Ramos (cell line): ENCODE data around the gene MARCHF4.

Experiments
- in situ Hi-C: fragments of 300-500 bp; cut with MboI; formaldehyde crosslinking; loops from one replicate; pipeline ENCODE4 v1.14.3; 2022; ENCODE audit warnings: low sequenced_read_pairs; ENCODE audit not compliant: unreplicated experiment

MARCHF4 gene, protein sequence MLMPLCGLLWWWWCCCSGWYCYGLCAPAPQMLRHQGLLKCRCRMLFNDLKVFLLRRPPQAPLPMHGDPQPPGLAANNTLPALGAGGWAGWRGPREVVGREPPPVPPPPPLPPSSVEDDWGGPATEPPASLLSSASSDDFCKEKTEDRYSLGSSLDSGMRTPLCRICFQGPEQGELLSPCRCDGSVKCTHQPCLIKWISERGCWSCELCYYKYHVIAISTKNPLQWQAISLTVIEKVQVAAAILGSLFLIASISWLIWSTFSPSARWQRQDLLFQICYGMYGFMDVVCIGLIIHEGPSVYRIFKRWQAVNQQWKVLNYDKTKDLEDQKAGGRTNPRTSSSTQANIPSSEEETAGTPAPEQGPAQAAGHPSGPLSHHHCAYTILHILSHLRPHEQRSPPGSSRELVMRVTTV

DNA sequence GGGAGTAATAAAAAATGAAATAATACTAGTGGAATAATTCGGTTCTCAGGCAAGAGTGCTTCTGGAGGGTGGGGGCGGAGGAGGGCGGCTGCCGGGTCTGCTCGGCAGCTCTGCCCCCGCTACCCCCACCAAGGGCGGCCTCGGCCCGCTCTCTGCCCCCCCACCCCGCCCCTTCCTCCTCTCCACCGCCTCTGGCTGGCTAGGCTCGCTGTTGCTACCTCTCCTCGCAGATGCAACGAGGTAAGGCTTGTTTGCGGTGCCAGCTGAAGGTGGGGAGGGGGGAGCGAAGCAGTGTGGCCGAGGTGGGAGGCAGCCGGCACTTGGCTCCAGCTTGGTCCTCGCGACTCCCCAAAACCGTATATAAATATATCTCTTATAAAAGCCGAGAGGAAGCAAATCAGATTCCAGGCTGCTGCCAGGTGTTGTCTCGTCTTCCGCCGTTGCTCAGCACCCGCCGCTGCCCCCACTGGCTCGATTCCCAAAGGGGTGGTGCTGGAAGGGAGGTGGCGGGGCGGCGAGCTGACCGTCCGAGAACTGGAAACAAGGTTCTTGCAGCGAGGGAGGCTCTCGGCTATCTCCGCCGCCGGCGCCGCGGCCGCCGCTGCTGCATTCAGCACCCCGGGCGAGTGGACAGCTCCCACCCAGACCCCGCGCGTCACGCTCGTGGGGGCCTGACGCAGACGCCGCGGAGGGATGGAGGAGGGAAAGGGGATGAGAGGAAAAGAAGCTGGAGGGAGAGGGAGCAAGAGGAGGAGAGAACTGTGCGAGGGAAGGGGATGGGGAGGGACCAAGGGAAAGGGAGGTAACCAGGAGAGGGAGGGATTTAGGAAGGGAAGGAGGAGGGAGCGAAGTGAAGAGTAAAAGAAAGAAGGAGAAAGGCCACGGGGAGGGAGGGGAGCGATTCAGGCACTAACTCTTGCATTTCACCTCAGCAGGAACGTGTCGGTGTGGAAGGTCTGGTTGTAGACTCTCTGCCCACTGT, at the start of gene MARCHF4:
Gene MARCHF4 (minus strand): TSS at position 763 of the 982 bp plus-strand sequence. CDS start 2,223 bp downstream, outside the sequence.
- in situ Hi-C loops, result no loop called here

DNA sequence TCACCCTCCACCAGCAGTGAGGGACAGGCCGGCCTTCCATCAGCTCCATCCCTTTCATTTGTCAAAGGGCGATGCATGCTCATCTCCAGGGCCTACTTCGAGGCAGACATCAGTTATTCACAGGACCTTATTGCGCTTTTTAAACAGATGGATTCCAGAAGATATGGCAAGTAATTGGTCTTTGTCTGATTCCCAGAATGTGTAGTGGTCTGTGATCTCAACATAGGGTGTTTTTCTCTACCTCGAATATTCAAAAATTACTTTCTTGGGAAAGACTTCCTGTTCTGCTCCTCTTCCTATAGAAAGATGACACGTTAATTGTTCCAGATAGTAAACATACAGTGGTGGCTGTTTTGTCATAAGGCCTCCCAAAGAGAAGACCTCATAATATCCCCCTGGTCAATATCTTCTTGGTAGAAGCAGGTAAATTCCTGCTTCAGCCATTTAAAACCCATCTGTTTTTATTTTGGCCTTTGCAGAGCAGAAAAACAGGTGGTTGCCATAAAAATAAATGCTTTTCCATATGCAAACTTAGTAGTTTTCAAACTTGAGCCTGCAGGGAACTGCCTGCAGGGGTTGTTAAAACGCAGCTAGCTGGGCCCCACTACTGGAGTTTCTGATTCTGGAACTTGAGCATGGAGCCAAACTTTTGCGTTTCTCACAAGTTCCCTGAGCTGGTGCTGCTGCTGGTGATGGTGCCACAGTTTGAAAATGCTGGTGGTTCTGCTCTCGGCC, 48.3 kb upstream of the MARCHF4 start:
- in situ Hi-C loops, result no loop called here

DNA sequence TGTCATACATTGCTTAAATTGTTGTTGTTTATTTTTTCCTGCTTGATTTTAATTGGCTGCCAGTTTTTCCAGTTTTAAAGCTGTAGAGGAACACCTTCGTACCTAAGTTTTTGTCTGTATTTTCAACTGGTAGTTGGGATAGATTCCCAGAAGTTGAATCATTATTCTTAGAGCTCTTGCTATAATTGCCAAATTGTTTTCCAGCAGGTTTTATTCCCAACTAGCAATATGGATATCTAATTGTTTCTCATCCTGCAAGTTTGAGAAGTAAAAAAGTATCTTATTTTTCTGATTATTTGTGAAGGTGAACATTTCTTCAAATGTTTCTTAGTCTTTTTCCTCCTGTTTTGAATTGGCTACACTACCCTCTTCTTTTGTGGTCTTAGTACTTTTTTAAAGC, 46.7 kb upstream of the MARCHF4 start:
- in situ Hi-C loops, result no loop called here

DNA sequence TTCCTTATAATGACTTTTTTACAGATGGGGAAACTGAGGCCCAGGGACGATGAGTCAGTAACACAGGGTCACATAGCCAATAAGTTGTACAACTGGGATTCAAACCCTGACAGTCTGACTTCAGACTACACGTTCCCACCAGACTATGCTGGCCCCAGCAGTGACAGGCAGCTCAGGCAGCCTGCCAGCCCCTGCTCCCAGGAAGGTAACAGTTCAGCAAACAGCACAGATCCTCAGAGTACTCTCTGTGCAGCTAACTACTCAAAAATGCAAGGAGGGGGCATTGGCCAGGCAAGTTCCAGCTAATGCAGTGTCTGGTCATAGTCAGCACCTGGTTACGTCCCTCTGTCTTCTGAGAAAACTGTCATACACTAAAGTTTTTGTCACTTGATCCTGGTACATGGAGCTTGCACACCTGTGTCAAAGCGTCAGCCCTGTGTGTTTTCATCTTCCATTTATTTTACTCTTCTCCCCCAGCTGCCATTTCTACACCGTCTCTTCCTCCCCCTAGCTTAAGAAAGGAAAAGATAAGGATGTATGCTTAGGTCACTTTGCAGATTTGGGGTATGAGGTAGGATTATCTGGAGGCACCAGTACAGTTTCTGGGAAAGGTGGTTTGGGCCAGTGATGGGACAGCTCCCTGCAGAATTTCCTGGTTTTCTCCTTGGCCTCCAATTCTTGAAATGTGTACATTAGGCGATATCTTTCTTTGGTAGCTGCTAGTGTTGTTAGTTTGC, 44.5 kb upstream of the MARCHF4 start:
- in situ Hi-C loops, result no loop called here

DNA sequence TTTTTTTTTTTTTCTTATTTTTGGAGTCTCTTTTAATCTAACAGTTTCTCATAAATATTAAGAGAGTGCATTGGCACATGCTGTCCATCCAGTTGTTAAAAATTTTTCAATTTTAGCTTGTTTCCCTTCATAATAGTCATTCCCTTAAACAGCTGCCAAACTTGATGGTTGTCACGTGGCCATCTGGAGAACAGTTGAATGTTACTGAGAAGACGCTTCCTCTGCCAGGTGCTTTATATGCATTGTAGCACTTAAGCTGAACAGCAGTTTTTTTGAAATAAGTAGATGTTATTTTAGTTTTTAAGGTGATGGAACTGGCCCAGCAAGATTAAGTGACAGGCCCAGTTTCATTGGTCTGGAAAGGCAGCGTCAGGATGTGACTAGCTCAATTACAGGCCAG, 43.3 kb upstream of the MARCHF4 start:
- in situ Hi-C loops, result no loop called here

DNA sequence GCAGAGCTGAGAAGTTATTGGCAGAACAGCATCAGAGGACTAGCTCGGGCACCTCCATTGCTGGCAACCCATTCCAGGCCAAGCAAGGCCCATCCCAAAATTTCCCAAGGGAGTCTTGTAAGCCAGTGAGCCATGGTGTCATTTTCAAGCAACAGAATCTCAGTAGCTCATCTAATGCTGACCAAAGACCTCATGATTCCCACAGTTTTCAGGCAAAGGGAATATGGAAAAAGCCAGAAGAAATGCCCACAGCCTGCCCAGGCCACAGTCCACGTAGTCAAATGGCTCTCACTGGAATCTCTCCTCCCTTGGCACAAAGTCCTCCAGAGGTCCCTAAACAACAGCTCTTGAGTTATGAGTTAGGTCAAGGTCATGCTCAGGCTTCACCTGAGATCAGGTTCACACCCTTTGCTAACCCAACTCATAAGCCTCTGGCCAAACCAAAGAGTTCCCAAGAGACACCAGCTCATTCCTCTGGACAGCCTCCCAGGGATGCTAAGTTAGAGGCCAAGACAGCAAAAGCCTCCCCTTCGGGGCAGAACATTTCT, 42.6 kb upstream of the MARCHF4 start:
- in situ Hi-C loops, result no loop called here

DNA sequence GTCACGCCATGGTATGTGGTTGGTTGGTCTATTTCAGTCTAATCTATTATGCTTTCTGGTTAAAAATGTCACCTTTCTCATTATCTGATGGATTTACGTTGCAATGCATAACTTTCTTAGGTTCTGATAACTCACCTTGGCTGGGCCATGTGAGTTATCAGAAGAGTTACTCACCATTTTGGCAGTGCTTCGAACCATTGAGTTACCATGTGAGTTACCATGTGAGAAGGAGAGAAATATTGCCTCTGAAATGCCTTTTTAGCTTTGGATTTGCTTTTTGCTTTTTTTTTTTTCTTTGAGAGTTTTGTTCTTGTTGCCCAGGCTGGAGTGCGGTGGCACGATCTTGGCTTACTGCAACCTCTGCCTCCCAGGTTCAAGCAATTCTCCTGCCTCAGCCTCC, 41.6 kb upstream of the MARCHF4 start:
- in situ Hi-C loops, result no loop called here

DNA sequence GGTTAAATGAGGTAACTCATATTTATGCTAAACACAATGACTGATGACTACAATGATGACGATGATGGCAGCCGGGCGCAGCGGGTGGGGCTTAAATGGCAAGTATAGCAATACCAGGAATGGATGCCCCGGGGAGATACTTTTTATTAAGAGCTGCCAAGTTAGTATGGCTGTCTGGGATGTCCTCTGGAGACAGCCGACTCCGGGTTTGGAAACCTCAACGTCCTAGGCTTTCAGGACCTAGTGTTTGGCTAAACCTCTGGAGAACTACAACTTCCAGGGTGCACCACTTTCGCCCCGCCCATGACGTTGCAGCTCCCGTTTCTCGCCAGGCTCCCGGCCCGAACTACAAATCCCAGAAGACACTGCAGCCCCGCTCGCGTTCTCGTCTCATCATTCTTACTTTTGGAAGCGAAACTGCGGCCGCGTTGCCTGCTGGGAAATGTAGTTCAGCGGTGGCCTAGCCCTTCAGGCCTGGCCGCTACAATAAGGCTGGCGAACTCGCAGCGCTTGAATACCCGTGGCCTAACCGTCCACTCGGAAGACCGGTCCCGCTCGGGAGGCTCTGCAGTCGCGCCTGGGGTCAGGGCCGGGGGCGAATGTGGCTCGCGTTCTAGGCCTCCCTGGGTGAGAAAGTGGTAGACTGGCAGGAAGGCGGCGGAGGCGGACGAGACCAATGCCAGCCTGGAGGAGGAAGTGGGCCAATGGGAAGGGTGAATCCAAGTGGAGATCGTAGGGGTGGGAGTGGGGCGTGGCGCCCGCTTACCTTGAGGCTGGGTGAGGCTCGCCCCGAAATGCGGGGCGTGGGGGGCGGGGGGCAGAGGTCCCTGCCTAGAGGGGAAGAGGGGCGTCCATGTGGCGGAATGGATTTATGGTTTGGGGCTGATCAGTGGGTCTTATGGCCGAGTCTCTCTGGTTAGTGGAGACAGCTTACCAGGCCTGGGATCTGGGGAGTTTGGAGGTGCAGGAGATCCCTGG, 40.0 kb upstream of the MARCHF4 start, which contains the start of gene SMARCAL1:
Gene SMARCAL1 (plus strand): TSS at position 463 of the 978 bp plus-strand sequence. CDS start 2,221 bp downstream, outside the sequence.
- in situ Hi-C loops, result no loop called here

DNA sequence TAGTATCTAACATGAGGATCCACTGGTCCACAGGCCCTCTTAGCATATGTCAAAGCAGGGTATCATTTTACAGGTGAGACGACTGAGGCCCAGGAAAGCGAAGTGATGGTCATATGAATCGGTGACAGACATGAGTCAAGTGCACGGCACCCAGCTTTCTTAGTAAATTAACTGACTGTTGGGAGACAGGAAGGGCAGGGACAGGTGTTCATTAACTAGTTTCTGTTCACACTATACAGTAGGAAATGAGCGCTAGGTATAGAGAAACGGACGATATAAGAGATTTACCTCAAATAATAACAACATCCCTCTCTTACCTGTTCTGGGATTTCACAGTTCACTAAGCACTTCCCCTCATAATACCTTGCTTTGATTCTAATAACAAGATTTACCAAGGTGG, 38.3 kb upstream of the MARCHF4 start:
- in situ Hi-C loops, result no loop called here

DNA sequence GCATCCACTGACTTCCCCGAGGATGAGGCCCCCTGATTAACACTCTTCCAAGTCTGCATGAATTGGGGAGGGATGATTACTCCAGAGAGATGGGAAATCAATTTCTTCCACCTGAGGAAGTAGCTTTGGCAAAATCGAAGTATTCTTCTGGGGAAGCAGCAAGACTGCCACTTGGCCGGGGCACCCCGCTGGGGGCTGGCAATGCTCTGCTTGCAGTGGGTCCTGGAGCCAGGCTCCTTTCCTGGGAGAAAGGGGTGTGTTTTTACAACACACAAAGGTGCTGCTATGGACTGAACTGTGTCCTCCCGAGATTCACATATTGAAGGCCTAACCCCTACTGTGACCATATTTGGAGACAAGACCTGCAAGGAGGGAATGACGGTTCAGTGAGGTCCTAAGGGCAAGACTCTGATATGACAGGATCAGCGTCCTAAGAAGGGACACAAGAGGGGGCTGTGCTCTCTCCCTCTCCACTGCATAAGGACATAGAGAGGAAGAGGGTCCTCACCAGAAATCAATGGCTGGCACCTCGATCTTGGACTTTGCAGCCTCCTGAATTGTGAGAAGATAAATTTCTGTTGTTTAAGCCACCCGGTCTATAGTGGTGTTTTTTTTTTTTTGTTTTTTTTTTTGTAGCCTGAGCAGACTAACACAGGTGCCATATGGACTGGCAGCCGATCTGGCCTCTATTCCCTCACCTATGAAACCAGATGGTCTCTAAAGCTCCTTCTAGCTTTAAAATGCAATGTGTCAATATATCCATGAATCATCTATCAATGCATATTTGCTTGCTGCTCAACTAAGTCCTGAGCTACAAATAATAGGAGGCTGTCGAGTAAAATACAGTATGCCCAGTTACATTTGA, 36.4 kb upstream of the MARCHF4 start:
- in situ Hi-C loops, result no loop called here

DNA sequence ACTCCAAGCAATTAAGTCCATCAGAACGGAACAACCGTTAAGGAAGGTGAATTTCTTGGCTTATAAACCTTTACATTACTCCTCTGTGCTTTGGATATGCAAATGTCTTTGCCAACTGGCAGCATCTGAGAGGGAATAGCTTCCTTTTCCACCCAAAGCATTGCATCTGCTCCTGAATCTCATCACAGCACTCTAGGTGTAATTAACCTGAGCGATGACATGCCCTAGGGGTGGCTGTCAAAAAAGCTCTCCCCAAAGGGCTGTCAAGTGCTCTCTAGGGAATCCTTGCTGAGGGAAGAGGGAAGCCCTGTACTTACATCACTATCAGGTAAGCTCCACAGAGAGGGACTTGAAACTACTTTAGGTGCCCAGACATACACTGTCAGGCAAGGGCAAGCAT, 34.5 kb upstream of the MARCHF4 start:
- in situ Hi-C loops, result no loop called here

DNA sequence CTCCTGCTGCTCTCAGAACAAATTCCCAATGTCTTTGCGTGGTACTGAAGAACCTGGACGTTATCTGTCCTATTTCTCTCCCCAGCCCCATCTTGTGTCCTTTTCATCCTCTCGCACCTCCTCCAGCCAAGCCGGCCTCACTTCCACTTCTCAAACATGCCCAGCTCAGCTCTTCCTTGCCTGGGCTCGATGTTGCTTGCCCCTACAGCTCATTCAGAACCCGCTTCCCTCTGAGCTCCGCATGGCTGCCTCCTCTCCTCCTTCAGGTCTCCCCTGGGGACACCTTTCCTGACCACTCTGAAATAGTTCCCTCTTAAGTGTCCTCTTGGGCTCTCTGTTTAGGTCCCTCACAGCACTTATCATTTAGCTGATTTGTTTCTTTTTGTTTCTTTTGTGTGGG, 33.3 kb upstream of the MARCHF4 start:
- in situ Hi-C loops, result no loop called here

DNA sequence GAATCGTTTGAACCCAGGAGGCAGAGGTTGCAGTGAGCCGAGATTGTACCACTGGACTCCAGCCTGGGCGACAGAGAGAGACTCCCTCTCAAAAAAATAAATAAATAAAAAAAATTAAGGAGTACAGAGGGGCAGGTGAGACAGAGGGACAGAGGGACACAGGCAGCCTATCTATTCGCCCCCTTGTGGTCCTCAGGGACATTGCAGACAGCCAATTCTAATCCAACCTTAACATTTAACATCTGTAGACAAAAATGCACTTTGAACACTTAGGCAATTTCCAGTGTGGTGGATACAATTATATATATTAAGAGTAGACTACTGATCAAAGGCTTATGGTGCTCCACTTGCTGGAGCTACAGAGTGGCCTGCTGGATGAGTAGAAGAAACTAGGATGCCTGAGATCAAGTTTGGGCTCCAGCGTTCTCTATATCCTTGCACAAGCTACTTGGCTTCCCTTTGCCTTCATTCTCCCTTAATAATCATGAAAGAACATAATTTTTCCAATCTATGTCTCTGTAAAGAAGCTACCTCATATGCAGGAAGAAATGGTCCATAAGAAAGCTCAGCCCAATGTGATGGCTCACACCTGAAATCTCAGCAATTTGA, 31.8 kb upstream of the MARCHF4 start:
- in situ Hi-C loops, result no loop called here

DNA sequence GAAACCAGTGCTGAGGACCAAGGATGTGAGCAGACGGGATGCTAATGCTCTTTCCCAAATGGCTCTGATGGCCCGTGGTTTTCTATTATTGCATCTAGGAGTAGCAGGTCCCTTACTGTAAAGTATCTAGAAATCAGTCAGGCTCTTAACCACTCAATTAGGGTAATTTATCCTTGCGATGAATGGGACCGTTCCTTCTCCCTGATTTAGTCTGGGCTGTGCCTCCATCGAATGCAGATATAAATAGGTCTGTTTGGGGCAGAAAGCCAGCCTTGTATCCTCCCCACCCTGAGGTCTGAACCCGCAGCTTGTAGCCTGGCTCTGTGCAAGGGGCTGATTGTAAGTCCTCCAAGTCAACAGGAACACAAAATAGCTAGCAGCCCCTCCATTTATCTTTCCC, 30.5 kb upstream of the MARCHF4 start:
- in situ Hi-C loops, result no loop called here

DNA sequence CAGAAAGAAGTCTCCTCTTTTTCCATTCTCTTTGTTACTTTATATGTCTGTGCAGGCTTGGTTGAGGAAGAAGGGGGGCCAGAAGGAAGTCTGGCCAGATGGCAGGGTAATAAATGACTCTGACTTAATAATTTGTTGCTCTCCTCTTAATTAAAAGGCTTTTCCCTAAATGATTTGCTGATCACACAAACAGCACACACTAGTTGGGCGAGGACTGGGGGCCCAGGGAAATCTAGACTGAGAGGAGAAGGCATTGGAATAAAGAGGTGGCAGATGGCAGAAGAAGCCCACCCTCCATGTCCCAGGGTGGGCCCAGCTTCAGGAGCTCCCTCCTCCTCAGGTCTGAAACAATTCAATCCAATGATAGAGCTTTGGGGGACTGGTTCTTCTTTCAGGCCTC, 27.3 kb upstream of the MARCHF4 start:
- in situ Hi-C loops, result no loop called here

DNA sequence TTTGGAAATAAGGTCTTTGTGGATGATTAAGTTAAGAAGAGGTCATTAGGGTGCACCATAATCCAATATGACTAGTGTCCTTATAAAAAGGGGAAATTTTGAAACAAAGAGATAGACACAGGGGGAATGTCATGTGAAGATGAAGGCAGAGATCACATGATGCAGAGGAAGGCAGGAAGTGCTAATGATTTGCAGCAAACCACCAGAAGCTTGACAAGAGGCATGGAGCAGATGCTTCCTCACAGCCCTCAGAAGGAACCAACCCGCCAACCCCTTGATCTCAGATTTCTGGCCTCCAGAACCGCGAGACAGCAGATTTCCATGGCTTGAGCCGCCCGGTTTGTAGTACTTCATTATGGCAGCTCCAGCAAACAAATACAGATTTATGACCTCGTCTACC, 22.6 kb upstream of the MARCHF4 start:
- in situ Hi-C loops, result no loop called here
